EL (cell line): ENCODE results near the gene STOM.

ENCODE experiments used
- DNase-seq: peaks from one replicate; pipeline ENCODE4 v3.0.0-alpha.2; 2016

The STOM gene

GRCh38 chr9:121371495-121372061, 1.5 kb upstream of the STOM start:
- no peak for DNase-seq

- no peak for DNase-seq
Observed at GRCh38 chr9:121368745-121369144, 1.3 kb downstream of the STOM start.

DNA sequence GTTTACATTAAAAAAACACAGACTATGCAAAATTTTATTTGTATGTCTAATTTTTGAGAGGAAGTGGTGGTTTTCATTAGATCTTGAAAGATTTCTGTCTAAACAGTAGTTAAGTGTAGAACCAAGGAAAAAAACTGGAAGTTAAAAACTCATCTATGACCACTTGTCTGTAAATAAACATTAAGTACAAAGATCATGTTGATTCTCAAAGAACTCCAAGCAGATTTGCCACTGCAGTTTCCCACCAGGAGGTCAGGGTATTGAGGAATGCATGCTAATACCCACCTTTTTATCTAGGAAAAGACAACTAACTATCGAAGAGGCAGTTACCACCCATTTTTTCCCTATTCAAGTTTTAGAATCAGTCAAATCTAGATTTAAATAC, 1.9 kb downstream of the STOM start:
- no peak for DNase-seq

GRCh38 chr9:121367306-121368137, 2.5 kb downstream of the STOM start:
- DNase-seq = peak; percentile 30

GRCh38 chr9:121366611-121367192, 3.3 kb downstream of the STOM start:
- no peak for DNase-seq

- no peak for DNase-seq
Observed at GRCh38 chr9:121365564-121365963, 4.5 kb downstream of the STOM start.

DNA sequence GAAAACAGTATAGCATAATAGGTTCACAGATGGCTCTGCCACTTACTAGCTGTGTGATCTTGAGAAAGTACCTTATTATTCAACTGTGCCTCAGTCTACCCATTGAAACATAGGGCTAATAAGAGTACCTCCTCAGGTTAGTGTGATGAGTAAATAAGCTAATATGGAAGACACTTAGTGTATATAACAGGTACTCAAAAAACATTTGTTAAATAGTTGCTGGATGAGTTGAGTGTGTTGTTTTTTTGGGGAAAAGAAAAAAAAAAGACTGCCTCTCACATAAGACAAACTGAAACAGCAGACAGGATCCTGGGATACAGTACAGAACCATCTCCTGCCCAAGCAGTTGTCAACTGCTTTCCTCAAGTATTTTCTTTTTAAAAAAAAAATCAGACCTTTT, 5.2 kb downstream of the STOM start:
- no peak for DNase-seq

DNA sequence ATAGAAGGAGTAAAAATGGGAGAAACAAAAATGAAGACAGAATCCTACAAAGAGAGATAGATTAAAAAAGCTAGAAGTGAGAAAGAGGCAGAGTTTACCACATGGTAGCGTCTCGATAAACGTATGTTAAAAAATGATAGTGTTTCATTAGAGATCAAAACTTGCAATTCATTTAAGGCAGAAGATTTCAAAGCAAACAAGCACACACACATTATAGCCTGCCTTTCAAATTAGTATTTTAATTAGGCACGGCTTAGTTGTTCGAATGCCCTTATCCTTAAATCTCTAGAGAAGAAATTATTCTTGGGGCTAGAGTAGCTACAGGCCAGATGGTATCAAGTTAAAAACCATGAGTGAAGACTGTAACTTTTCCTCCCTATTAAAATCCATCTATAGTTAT, 6.0 kb downstream of the STOM start:
- DNase-seq = no peak

DNA sequence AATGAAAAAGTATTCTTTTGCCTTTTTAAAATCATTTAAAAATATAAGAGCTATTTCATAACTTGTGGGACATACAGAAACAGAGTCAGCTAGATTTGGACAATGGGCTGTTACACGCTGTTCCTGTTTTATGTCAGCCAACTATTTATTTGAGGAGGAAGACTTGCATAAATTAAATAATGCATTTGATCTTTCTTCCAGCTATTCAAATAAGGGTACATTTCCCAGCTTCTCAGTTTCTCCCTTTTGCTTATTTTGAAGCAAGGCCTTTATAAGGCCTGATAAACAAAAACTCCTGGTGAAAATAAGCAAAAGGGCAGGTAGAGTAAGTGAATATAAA, 6.5 kb downstream of the STOM start:
- no peak for DNase-seq

- peak; percentile 93 for DNase-seq
Observed at GRCh38 chr9:121362813-121363621, 7.0 kb downstream of the STOM start.

DNA sequence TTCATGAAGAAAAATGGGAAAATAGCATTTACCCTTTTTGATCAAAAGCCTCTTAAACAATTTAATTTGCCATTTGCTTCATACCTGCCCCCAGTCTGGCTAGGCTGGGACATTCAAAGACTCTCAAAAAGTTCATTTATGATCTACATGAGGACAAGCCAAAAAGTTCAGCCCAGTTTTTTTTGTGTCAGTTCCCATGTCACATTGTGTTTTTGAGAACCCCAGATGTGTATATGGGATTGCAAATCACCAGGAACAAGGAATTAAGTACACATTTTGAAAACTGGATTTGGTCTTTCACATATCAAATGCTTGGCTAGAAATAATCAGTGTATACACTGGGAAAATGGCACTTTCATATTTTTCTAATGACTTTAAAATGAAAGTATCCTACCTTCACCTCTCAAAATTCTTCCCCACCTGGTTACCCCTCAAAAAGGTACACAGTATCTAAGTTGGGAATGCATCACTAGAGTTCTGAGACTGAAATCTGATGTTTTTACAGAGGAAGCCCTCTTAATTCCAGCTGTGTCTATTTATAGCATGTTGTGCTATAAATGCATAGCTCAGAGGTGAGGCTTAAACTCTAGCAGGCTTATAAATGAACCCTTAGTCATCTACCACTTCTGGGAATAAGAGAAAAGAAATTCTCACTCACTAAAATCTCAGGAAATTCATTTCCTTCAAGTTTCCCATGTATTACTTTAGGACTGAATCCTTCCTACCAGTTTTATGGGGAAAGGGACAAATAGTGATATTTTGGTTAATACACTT, 9.3 kb downstream of the STOM start:
- DNase-seq = peak; percentile 84

GRCh38 chr9:121359351-121360294, 10.4 kb downstream of the STOM start:
- DNase-seq = peak; percentile 27

- no peak for DNase-seq
Observed at GRCh38 chr9:121358751-121359150, 11.3 kb downstream of the STOM start.

DNA sequence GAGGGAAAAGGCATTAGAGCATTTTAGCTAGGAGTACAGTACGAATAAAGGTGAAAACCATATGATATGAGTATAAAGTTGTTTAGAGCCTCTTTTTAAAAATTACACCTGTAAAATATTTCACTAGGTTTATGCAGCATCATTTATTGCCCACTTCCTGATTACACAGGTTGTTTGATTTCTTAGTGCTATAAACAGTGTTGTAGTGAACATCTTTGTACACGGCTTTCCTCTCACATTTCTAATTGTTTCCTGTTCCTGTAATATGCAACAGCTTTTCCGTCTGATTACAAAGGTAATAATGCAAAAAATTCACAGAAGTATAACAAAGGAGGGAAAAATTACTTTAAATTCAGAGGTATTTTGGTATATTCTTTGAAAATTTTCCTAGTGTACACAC, 13.0 kb downstream of the STOM start:
- DNase-seq = no peak

DNA sequence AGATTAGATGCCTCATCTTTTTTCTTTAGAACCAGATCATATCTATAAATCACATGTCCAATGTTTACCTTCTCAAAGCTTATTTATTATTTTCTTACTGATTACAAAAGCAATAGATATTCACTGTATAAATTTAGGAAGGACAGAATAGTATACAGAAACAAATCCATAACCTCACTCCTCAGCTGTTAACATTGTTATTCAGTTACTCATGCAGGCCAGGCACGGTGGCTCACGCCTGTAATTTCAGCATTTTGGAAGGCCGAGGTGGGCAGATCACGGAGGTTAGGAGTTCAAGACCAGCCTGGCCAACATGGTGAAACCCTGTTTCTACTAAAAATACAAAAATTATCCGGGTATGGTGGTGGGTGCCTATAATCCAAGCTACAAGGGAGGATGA, 15.3 kb downstream of the STOM start:
- DNase-seq = no peak

DNA sequence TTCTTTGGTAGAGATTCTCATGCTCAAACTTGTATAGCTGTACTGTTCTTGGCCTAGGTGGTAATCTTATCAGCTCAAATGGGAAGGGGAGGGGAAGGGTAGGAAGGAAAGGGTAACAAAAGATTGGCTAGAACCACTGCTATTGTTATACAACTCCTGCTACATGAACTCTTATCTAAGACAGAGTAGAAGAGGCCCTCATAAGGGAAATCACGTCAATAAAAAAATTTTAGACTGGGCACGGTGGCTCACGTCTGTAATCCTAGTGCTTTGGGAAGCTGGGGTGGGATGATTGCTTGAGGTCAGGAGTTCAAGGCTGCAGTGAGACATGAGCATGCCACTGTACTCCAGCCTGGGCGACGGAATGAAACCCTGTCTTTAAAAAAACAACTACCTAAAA, 15.9 kb downstream of the STOM start:
- no peak for DNase-seq

- no peak for DNase-seq
Observed at GRCh38 chr9:121353241-121354061, 16.6 kb downstream of the STOM start.

GRCh38 chr9:121350993-121351561, 19.0 kb downstream of the STOM start:
- peak; percentile 91 for DNase-seq

DNA sequence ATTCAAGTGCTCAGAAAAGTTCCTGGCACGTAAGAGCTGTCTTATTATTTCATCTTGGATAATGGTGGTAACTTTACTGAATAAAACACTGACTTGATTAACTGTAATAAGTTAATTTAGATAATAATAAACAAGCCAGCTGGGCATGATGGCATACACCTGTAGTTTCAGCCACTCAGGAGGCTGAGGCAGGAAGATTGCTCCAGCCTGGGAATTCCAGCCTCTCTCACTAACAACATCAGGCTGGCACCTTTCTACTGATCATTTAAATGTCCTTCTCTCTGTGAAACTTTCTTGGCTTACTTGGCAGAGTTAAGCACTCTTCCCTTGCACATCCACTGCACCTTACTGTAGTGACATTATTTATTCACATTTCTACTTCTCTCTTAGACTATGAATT, 20.0 kb downstream of the STOM start:
- no peak for DNase-seq

DNA sequence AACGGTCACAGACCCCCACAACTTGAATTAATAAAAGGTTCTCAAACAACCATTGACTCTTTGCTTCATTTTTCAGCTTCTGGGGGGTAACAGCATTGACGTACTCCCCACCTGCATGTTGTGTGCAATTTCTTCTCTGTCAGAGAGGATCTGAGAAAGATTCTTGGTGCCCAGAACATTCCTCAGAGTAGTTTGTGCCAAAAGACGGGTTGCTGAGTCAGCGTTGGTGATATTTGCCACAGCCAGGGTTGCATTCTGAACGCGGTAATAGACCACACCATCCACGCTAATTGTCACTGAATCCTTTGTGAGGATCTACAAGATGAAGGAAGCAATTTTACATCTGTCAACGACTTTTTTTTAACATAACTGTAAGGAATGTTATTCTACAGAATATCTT, 21.0 kb downstream of the STOM start:
- no peak for DNase-seq
